ENCODE measurements around the gene SEC16A.

- no peak for TF ChIP-seq ZNF274 (IDR thresholded peaks at IDR 0.05; ENCODE audit: low read depth, low read length)
- no peak for TF ChIP-seq SUZ12 (IDR thresholded peaks at IDR 0.05; ENCODE audit: extremely low read depth, insufficient read depth, insufficient read length)
- no peak for TF ChIP-seq YY1 (IDR thresholded peaks at IDR 0.05; ENCODE audit: insufficient read depth, insufficient read length)
These were observed 10.2 kb upstream of the SEC16A start for GRCh38 chr9:136492978-136493522.
